ENCODE results near the gene DPP6.

DPP6 gene

GRCh38 chr7:154451480-154452457, 399.6 kb downstream of the DPP6 start:
- ChIA-PET POLR2A (no interaction called here), CTCF (no interaction called here)
- DNase-seq (ENCODE audit: extremely low spot score), result no peak
- no peak for TF ChIP-seq CTCF (IDR thresholded peaks at IDR 0.05; ENCODE audit: control extremely low read depth, extremely low read depth, low read depth, missing control alignments)

DNA sequence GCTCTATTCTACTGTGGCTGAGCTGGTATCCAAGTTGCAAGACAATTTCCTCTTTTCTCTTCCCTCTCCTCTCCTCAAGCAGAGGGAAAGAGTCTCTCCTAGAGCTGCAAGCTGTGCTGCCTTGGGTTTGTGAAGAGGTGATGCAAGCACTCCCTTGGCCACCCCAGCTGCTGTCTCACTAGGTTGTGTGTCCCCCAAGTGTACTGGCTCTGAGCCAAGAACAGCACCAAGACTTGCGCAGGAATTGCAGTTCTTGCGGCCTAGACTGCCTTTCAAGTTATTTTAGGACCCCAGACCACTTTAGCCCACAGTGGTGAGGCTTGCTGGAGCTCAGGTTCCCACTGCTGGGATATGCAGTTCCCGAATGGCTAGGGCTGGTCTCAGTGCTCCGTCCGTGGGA, 411.6 kb downstream of the DPP6 start:
- POLR2A ChIA-PET, result no interaction called here
- CTCF ChIA-PET, result no interaction called here
- TF ChIP-seq CTCF (IDR thresholded peaks at IDR 0.05; ENCODE audit: control extremely low read depth, extremely low read depth, low read depth, missing control alignments), result no peak
- DNase-seq (ENCODE audit: extremely low spot score), result no peak

GRCh38 chr7:154469652-154470051, 417.5 kb downstream of the DPP6 start:
- ChIA-PET CTCF (interaction anchor here (0.9 to 1.2 kb wide), 3 partner anchors 9 to 23 kb away, joined by 3 to 5 read pairs (median 3); no protein-coding TSS in a partner anchor), POLR2A (no interaction called here)
- DNase-seq (ENCODE audit: extremely low spot score), result no peak
- no peak for TF ChIP-seq CTCF (IDR thresholded peaks at IDR 0.05; ENCODE audit: control extremely low read depth, extremely low read depth, low read depth, missing control alignments)

DNA sequence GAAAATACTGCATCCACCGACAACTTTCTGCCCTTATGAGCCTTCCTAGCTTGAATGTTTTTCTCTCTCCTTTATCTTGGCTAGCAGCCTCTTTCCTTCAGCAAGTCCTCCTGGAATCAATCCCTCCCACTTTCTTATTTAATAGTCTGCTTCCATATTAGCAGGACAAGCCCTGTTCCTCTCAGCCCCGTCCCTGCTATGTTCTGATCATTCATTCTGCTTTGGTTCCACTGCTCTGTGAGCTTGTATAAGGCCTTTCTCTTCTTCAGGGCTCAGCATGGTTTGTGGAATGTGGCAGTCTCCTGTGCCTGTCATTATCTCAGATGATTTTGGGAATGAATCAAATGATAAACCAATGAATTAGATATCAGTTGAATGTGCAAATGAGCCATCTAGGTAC, 420.1 kb downstream of the DPP6 start:
- CTCF ChIA-PET, result no interaction called here
- no peak for DNase-seq (ENCODE audit: extremely low spot score)
- POLR2A ChIA-PET, result no interaction called here
- no peak for TF ChIP-seq CTCF (IDR thresholded peaks at IDR 0.05; ENCODE audit: control extremely low read depth, extremely low read depth, low read depth, missing control alignments)

DNA sequence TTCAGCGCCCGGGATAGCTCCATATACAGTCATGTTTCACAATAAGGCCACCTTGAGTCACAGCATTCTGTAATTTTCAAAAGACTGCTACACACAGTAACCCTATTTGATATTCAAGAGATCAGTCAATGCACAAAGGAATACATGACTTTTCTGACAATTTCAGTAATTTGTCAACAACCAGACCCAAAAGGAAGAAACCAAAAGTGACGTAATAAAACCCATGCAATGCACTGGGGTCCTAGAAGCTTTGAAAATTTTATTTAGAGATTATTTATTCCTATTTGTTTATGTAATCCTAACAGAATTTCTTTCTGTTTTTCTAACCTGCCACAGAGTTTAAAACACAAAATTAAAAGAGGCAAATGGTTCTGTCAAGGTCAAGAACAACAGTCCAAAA, 421.2 kb downstream of the DPP6 start:
- ChIA-PET CTCF (no interaction called here), POLR2A (no interaction called here)
- no peak for TF ChIP-seq CTCF (IDR thresholded peaks at IDR 0.05; ENCODE audit: control extremely low read depth, extremely low read depth, low read depth, missing control alignments)
- no peak for DNase-seq (ENCODE audit: extremely low spot score)

- POLR2A ChIA-PET, result no interaction called here
- DNase-seq (ENCODE audit: extremely low spot score), result no peak
- TF ChIP-seq CTCF (IDR thresholded peaks at IDR 0.05; ENCODE audit: control extremely low read depth, extremely low read depth, low read depth, missing control alignments), result no peak
- CTCF ChIA-PET, result interaction anchor here (1.0 to 1.1 kb wide), 2 partner anchors 13 to 29 kb away, joined by 3 to 4 read pairs; no protein-coding TSS in a partner anchor
Measured at GRCh38 chr7:154474903-154475520, 422.8 kb downstream of the DPP6 start.

All from GM10248 (cell line).